Measurements from ENCODE around the gene RABAC1. TPM values are rescaled to one million over a fixed set of nuclear protein-coding genes. Genes with fewer than 3 reads are reported as not detected.

RABAC1 gene
- total RNA-seq (2022; extraction: Qiagen RNA extraction; ENCODE audit: low read depth), result 171 to 287 TPM (median 250 TPM) in 5 replicates

DNA sequence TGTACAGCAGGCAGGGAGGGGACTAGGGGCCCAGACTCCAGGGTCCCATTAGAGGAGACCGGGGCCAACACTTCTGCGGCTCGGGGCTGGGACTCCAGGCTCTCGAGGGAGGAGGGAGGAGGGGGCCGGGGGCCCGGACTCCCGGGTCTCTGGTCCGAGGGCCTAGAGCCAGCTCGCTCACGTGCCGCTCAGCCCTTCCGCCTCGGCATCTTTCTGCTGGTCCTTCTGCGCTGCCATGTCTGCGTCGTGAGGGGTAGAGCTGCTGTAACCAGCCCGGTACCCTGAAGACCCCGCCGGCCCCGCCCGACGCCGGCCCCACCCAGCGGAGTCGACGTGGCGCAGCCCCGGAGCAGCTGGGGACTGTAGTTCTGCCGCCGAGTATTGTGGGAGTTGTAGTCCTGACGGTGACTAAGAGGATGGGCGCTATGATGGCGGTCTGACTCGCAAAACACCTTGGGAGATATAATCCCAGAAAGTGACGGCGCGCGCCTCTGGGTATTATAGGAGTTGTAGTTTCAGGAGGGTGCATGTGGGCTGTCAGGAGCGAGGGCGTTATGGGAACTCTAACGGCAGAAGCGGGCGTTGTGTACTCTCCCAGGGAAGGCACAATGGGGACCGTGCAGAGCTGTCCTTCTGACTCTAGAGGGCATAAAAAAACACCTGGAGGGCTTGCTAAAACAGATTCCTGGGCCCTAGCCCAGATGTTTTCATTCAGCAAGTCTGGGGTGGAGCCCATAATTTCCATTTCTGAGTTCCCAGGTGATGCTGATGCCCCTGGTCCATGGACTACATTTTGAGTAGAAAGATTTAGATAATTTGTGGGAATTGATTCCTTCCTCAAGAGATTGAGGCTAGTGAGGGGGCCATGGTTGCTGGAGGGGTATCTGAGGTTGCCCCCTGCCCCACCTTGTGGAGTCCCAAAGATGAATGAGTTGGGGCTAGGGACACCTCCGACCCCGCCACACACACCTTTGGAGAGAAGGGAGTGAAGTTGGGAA, at the start of gene RABAC1:
TSS of gene RABAC1 (minus strand) at position 266 of the 998 bp plus-strand sequence. CDS start at position 237, 29 bp downstream.

DNA sequence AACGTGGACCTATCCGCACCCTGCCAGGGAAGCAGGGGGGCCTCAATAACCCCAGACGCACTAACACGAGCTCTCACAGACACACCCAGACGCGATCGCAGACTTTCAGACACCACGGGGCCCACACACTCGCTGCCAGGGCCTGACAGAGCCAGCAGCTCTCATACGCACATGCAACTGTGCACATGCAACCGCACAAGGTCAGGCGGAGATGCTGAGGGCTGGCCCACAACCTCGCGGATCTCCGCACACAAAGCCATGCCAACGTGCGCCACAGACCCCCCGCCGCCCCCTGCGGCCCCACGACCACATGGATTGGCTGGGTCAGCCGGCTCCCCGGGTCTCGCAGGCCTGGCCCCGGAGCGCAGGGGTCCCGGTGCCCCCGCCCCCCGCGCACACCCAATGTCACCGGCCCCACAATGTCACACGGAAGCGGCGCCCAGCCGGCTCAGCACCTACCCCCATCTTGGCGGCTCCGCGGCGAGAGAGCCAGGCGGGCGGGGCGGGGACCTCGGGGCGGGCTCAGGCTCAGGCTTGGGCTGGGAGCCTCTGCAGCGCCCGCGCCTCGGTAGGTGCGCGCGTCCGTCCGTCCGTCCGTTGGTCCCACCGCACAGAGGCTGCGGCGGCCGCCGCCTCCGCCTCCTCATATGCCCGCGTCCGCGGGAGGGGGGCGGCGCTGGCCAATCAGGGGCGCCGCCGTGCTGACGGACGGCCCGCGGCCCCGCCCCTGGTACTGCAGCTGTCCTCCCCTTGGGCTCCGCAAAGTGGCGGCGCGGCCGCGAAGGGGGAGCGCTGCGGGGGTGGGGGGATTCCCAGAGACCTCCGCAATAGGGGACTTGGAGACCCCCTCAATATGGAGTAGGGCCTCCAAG, 34.7 kb upstream of the RABAC1 start, which contains the start of gene ATP1A3:
TSS of gene ATP1A3 (minus strand) at position 619 of the 872 bp plus-strand sequence. CDS start at position 465, 154 bp downstream.

GRCh38 chr19:41928221-41928683, 30.9 kb downstream of the RABAC1 start, which contains the start of gene ERFL:
TSS of gene ERFL (minus strand) at chr19:41928449. CDS start at chr19:41912919, 15,530 bp downstream.

Other genes starting within 250 kb of the RABAC1 start
- 21.0 to 26.8 TPM (median 24.4 TPM) in 5 replicates for gene CEACAM6, start 203.8 kb downstream of the RABAC1 start, total RNA-seq (2022; extraction: Qiagen RNA extraction; ENCODE audit: low read depth)
- gene CEACAM3, start 162.7 kb downstream of the RABAC1 start, total RNA-seq (2022; extraction: Qiagen RNA extraction; ENCODE audit: low read depth), result not detected in 5 replicates
- not detected in 5 replicates for gene LYPD4, start 114.6 kb downstream of the RABAC1 start, total RNA-seq (2022; extraction: Qiagen RNA extraction; ENCODE audit: low read depth)
- gene DMRTC2, start 114.3 kb downstream of the RABAC1 start, total RNA-seq (2022; extraction: Qiagen RNA extraction; ENCODE audit: low read depth), result not detected in 5 replicates
- gene RPS19, start 99.1 kb downstream of the RABAC1 start, total RNA-seq (2022; extraction: Qiagen RNA extraction; ENCODE audit: low read depth), result 8,596 to 10,712 TPM (median 9,242 TPM) in 5 replicates
- 0.59 to 1.4 TPM (median 1.0 TPM) in 5 replicates for gene CD79A, start 82.0 kb downstream of the RABAC1 start, total RNA-seq (2022; extraction: Qiagen RNA extraction; ENCODE audit: low read depth)
- 76.4 to 121 TPM (median 100 TPM) in 5 replicates for gene ARHGEF1, start 76.1 kb downstream of the RABAC1 start, total RNA-seq (2022; extraction: Qiagen RNA extraction; ENCODE audit: low read depth)
- gene ERFL, start 30.9 kb downstream of the RABAC1 start, total RNA-seq (2022; extraction: Qiagen RNA extraction; ENCODE audit: low read depth), result 0.23 to 0.41 TPM (median 0.36 TPM) in 5 replicates
- gene ATP1A3, start 34.9 kb upstream of the RABAC1 start, total RNA-seq (2022; extraction: Qiagen RNA extraction; ENCODE audit: low read depth), result 3.5 to 5.7 TPM (median 5.1 TPM) in 5 replicates
- 0.37 to 1.6 TPM (median 0.47 TPM) in 5 replicates for gene GRIK5, start 110.9 kb upstream of the RABAC1 start, total RNA-seq (2022; extraction: Qiagen RNA extraction; ENCODE audit: low read depth)
- 27.3 to 39.3 TPM (median 37.1 TPM) in 5 replicates for gene ZNF574, start 116.8 kb upstream of the RABAC1 start, total RNA-seq (2022; extraction: Qiagen RNA extraction; ENCODE audit: low read depth)
- gene POU2F2, start 173.1 kb upstream of the RABAC1 start, total RNA-seq (2022; extraction: Qiagen RNA extraction; ENCODE audit: low read depth), result 0.28 to 0.62 TPM (median 0.47 TPM) in 5 replicates

All from A549 treated with RU486 at 1 μM for 4 hours (cell line).